IPS-15b (cell line): ENCODE results near the gene NUP35.

Experiments
- H3K27me3 ChIP-seq: one replicate; pipeline ENCODE4 v1.6.1; 2013; ENCODE audit warnings: low read length; ENCODE audit not compliant: control insufficient read depth, insufficient read depth
- H3K36me3 ChIP-seq: one replicate; pipeline ENCODE4 v1.6.1; 2013; ENCODE audit warnings: low read length; ENCODE audit not compliant: control insufficient read depth, insufficient read depth
- H3K4me1 ChIP-seq: one replicate; pipeline ENCODE4 v1.6.1; 2013; ENCODE audit warnings: mild to moderate bottlenecking, low read length; ENCODE audit not compliant: control insufficient read depth, insufficient read depth
- H3K4me3 ChIP-seq: one replicate; pipeline ENCODE4 v1.5.1; 2013; ENCODE audit warnings: low read depth, low read length
- H3K9ac ChIP-seq: one replicate; pipeline ENCODE4 v1.6.1; 2013; ENCODE audit warnings: low read depth, mild to moderate bottlenecking, low read length
- H3K9me3 ChIP-seq: one replicate; pipeline ENCODE4 v1.6.1; 2013; ENCODE audit warnings: mild to moderate bottlenecking, low read length; ENCODE audit not compliant: control insufficient read depth, insufficient read depth

NUP35 gene

GRCh38 chr2:183124222-183124956 is at the start of gene NUP35:
Gene NUP35 (plus strand): TSS chr2:183124443. CDS start chr2:183124458, 15 bp downstream.
- Histone ChIP-seq H3K4me1 (no peaks in the 10 kb centered on the region), H3K9ac (peak within 1 kb of the TSS; percentile 95), H3K4me3 (peak within 1 kb of the TSS; percentile 90), H3K9me3 (no peaks in the 10 kb centered on the region), H3K36me3 (no peaks in the 10 kb centered on the region), H3K27me3 (no peaks in the 10 kb centered on the region)

GRCh38 chr2:183078163-183078463 is 46.1 kb upstream of the NUP35 start:
- Histone ChIP-seq H3K9ac (peak overlapping the region; percentile 55), H3K36me3 (no peaks in the 10 kb centered on the region), H3K4me3 (peak overlapping the region; percentile 77)

GRCh38 chr2:183078464-183079138 is 45.6 kb upstream of the NUP35 start, which contains the start of gene DUSP19:
Gene DUSP19 (plus strand): TSS chr2:183078747. CDS start chr2:183078934, 187 bp downstream.
- Histone ChIP-seq H3K4me1 (no peaks in the 10 kb centered on the region), H3K9me3 (no peaks in the 10 kb centered on the region), H3K27me3 (no peaks in the 10 kb centered on the region), H3K9ac (peak within 1 kb of the TSS; percentile 55), H3K4me3 (peak within 1 kb of the TSS; percentile 77), H3K36me3 (no peaks in the 10 kb centered on the region)

More at GRCh38 chr2:183078163-183078463, 46.1 kb upstream of the NUP35 start:
- no peaks in the 10 kb centered on the region for H3K27me3 ChIP-seq
- H3K4me1 ChIP-seq: no peaks in the 10 kb centered on the region
- H3K9me3 ChIP-seq: no peaks in the 10 kb centered on the region

GRCh38 chr2:183079139-183079775 is 45.0 kb upstream of the NUP35 start:
- Histone ChIP-seq H3K9ac (no peak overlapping the region), H3K27me3 (no peaks in the 10 kb centered on the region)

GRCh38 chr2:183081911-183082310 is 42.3 kb upstream of the NUP35 start:
- no peaks in the 10 kb centered on the region for H3K4me1 ChIP-seq
- no peaks in the 10 kb centered on the region for H3K9me3 ChIP-seq
- H3K36me3 ChIP-seq: no peaks in the 10 kb centered on the region
- no peak overlapping the region for H3K9ac ChIP-seq
- H3K27me3 ChIP-seq: no peaks in the 10 kb centered on the region
- no peak overlapping the region for H3K4me3 ChIP-seq

More at GRCh38 chr2:183079139-183079775, 45.0 kb upstream of the NUP35 start:
- Histone ChIP-seq H3K9me3 (no peaks in the 10 kb centered on the region), H3K4me1 (no peaks in the 10 kb centered on the region), H3K4me3 (peak overlapping the region; percentile 77), H3K36me3 (no peaks in the 10 kb centered on the region)

GRCh38 chr2:183088061-183088460 is 36.2 kb upstream of the NUP35 start:
- H3K9me3 ChIP-seq: no peaks in the 10 kb centered on the region
- no peak overlapping the region for H3K9ac ChIP-seq
- no peaks in the 10 kb centered on the region for H3K4me1 ChIP-seq
- H3K4me3 ChIP-seq: no peak overlapping the region
- no peaks in the 10 kb centered on the region for H3K36me3 ChIP-seq
- H3K27me3 ChIP-seq: no peaks in the 10 kb centered on the region

- Histone ChIP-seq H3K4me1 (no peaks in the 10 kb centered on the region), H3K4me3 (no peak overlapping the region), H3K9me3 (no peaks in the 10 kb centered on the region), H3K27me3 (no peaks in the 10 kb centered on the region), H3K9ac (no peak overlapping the region), H3K36me3 (no peaks in the 10 kb centered on the region)
Observed at GRCh38 chr2:183089192-183089851, 34.9 kb upstream of the NUP35 start.

- H3K27me3 ChIP-seq: no peaks in the 10 kb centered on the region
- H3K4me1 ChIP-seq: peaks cover 4% of the 10 kb centered on the region
- H3K4me3 ChIP-seq: no peak overlapping the region
- no peaks in the 10 kb centered on the region for H3K9me3 ChIP-seq
- no peak overlapping the region for H3K9ac ChIP-seq
- no peaks in the 10 kb centered on the region for H3K36me3 ChIP-seq
Observed at GRCh38 chr2:183091318-183091953, 32.8 kb upstream of the NUP35 start.

GRCh38 chr2:183091954-183092345 is 32.3 kb upstream of the NUP35 start:
- no peak overlapping the region for H3K4me3 ChIP-seq
- no peak overlapping the region for H3K9ac ChIP-seq

GRCh38 chr2:183093857-183094657 is 30.2 kb upstream of the NUP35 start:
- H3K27me3 ChIP-seq: no peaks in the 10 kb centered on the region
- no peak overlapping the region for H3K4me3 ChIP-seq
- H3K9me3 ChIP-seq: no peaks in the 10 kb centered on the region
- peaks cover 4% of the 10 kb centered on the region for H3K4me1 ChIP-seq
- H3K9ac ChIP-seq: no peak overlapping the region
- no peaks in the 10 kb centered on the region for H3K36me3 ChIP-seq

More at GRCh38 chr2:183091954-183092345, 32.3 kb upstream of the NUP35 start:
- Histone ChIP-seq H3K4me1 (peaks cover 4% of the 10 kb centered on the region), H3K36me3 (no peaks in the 10 kb centered on the region), H3K27me3 (no peaks in the 10 kb centered on the region), H3K9me3 (no peaks in the 10 kb centered on the region)
